GM18873 (cell line): ENCODE results near the gene CASP14.
"Not testable (repeated sequence)": the region's sequence is repeated elsewhere in the genome, so short reads cannot be mapped to it uniquely, and the experiment has no call there.

Experiments used
- ATAC-seq: cut with Tn5 transposase; IDR thresholded peaks from one replicate; pipeline ENCODE4 v1.9.1; 2021; ENCODE audit warnings: mild to moderate bottlenecking, moderate library complexity, moderate number of reproducible peaks; ENCODE audit not compliant: unreplicated experiment, low FRiP score

The CASP14 gene

GRCh38 chr19:15048885-15049541 lies at the start of gene CASP14:
Gene CASP14 (plus strand): TSS chr19:15049480. CDS start chr19:15052252, 2,772 bp downstream.
- no peak for ATAC-seq

- no peak for ATAC-seq
Measured at GRCh38 chr19:15008308-15008707, 41.0 kb upstream of the CASP14 start.

GRCh38 chr19:15010501-15011300 lies 38.6 kb upstream of the CASP14 start:
- ATAC-seq = no peak

- ATAC-seq = no peak
Measured at GRCh38 chr19:15014579-15014978, 34.7 kb upstream of the CASP14 start.

GRCh38 chr19:15015946-15016542 lies 33.2 kb upstream of the CASP14 start:
- ATAC-seq = no peak

DNA sequence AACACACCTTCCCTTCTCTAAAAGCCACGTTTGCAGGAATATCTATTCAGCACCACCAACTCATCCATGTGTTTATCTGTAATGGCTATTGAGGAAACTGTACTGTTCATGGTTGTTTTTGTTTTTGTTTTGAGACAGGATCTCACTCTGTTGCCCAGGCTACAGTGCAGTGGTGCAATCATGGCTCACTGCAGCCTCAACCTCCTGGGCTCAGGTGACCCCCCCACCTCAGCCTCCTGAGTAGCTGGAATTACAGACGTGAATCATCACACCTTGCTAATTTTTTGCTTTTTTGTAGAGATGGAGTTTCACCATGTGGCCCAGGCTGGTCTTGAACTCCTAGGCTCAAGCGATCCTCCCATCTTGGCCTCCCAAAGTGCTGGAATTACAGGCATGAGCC lies 30.4 kb upstream of the CASP14 start:
- ATAC-seq = not testable (repeated sequence)

GRCh38 chr19:15021286-15022007 lies 27.8 kb upstream of the CASP14 start:
- ATAC-seq = no peak

- ATAC-seq = no peak
Measured at GRCh38 chr19:15022752-15023151, 26.5 kb upstream of the CASP14 start.

- no peak for ATAC-seq
Measured at GRCh38 chr19:15025217-15025616, 24.1 kb upstream of the CASP14 start.

DNA sequence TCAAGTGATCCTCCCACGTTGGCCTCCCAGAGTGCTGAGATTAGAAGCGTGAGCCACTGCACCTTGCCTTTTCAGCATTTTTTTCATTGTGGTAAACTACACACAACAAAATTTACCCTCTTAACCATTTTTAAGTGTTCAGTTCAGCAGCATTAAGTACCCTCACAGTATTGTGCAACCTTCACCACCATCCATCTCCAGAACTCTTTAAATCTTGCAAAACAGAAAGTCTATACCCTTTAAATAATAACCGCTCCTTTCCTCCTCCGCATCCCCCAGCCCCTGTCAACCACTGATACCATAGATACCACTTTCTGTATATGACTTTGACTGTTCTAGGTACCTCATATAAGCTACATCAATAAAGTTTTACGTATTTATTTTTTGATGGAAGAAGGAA lies 20.8 kb upstream of the CASP14 start:
- no peak for ATAC-seq

GRCh38 chr19:15031675-15032074 lies 17.6 kb upstream of the CASP14 start:
- no peak for ATAC-seq

- no peak for ATAC-seq
Measured at GRCh38 chr19:15035795-15036311, 13.4 kb upstream of the CASP14 start.

DNA sequence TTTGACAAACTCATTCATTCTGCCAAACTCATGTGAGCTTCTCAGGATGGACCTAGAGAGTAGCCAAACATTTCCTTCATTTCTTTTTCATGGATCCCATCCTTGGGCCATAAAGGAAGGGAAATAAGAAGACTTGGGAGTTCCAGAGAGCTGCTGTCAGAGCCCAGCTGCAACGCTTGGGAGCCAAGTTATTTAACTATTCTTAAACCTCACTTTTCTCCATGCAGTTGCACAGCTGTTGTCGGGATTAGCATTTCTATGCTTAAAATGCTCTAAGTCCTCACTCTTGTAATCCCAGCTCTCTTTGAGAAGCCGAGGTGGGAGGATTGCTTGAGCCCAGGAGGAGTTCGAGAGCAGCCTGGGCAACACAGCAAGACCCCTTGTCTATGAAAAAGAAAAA lies 11.7 kb upstream of the CASP14 start:
- no peak for ATAC-seq

- ATAC-seq = no peak
Measured at GRCh38 chr19:15038294-15038693, 11.0 kb upstream of the CASP14 start.

DNA sequence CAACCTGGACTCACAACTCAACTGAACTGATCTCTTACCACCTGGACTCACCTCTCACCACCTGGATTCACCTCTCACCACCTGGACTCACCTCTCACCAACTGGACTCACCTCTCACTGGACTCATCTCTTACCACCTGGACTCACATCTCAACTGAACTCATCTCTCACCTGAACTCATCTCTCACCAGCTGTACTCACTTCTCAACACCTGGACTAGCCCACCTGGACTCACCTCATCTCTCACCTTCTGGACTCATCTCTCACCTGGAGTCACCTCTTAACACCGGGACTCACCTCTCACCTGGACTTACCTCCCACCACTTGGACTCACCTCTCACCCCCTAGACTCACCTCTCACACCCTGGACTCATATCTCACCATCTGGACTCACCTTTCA lies 7.3 kb upstream of the CASP14 start:
- no peak for ATAC-seq

DNA sequence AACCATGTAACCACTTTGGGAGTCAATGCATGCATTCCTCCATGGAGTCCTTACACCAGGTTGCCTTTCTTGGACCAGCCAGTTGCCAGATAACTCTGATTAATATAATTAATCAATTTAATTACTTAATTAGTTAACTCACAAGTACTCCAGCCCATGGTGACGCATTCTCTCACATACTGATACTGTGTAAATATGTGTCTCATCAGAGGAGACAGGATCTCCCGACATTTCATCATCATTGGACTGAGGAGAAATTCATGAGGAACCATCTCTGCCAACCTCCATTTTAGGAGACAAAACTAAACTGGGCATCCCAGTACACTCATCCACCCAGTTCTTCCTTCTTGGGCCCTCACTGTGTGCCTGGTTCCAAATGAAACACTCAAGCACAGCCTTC lies 6.5 kb upstream of the CASP14 start:
- ATAC-seq = no peak

DNA sequence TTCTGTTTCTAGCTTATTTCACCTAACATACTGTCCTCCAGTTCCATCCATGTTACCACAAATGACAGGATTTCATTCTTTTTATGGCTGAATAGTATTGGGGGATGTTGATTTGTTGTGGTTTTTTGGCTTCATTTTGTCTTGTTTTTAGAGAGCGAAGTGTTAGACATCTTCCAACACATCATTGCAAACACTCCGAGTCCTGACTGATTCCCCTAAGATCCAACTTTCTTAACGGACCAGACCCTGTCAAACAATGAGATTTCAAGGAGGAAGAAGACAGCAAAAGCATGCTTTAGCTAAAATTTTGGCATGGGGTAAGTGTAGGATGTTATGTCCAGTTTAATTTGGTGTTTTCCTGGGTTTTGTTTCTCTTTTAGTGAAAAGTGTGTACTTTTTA lies 3.8 kb upstream of the CASP14 start:
- ATAC-seq = no peak

- ATAC-seq = no peak
Measured at GRCh38 chr19:15047680-15048079, 1.6 kb upstream of the CASP14 start.

DNA sequence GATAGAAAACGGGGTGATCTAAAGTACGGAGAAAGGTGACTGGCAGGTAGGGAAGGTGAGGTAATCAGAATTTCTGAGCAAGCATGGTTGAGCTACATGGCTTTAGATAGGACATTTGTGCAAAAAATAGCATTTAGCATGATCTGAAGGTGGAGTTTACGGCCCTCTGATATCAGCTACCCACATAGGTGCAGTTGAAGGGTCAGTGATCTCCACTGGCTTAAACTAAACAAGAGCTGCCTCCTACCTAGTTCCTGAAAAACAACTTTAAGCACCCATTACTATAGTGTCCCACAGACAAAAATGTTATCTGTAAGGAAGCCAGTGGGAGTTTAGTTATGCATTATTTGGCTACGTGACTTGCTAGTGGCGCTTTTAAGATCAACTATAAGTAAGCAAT lies 1.2 kb upstream of the CASP14 start:
- no peak for ATAC-seq

DNA sequence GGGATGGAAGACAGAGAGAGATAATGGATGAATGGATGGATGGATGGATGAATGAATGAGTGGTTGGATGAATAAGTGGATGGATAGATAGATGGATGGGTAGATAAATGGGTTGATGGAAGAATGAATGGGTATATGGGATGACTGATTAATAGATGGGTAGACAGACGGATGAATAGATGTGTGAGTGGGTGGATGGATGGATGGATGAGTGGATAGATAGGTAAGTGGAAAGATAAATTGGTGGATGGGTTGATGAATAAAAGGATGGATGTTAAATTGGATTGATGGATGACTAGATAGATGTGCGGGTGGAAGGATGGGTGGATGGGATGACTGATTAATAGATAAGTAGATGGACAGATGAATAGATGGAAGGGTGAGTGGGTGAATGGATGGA lies 1.4 kb downstream of the CASP14 start:
- no peak for ATAC-seq

DNA sequence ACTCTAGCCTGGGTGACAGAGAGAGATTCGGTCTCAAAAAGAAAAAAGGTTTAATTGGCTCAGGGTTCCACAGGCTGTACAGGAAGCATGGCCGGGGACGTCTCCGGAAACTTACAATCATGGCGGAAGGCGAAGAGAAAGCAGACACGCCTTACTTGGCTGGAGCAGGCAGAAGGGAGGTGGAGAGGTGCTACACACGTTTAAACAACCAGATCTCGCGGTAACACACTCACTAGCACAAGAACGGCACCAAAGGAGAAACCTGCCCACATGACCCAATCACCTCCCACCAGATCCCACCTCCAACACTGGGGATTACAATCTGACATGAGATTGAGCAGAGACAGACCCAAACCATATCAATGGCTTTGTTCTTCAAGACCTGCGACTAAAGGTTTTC lies 12.8 kb downstream of the CASP14 start:
- no peak for ATAC-seq
